NCI-H1417 (cell line): Measurements from ENCODE around the gene ZNF775.
"Not testable (repeated sequence)": the region's sequence is repeated elsewhere in the genome, so short reads cannot be mapped to it uniquely, and the experiment has no call there.

Source experiments
- DNase-seq, 3 experiments: peaks; one replicate each; lab custom pipeline; 2025; lab: John Stamatoyannopoulos, UW

ZNF775 gene

DNA sequence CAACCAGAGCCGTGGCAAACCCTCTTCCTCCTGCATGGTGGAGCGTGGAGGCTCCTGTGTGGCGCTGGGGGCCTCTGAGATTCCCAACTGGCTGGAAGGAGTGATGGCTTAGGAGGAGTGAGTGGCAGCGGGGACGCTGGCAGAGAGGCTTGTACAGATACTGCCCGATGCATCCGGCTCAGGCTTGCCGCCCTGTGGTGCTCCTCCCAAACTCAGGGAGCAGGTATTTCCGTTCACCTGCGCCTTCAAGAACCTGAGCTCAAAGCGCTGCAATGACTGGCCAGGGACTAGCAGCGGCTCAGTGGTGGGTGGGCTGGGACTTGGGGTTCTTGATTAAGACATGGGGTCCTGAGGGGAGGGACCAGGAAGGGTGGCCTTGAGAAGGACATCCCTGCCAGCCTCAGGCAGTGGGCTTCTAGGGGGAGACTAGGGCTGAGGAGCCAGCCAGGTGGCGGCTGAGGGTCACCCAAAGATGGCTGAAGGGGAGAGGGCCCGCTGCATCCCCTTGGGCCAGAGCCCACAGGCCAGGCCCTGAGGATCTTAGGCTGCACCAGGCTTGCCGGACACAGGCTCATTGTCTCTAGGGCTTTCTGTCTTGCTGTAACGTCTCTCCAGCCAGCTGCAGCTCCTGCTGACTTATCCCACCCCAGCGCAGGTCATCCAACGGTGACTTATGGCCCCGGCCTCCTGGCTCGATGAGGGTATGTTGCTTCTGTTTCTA is 3.2 kb downstream of the ZNF775 start:
- no peak for DNase-seq

DNA sequence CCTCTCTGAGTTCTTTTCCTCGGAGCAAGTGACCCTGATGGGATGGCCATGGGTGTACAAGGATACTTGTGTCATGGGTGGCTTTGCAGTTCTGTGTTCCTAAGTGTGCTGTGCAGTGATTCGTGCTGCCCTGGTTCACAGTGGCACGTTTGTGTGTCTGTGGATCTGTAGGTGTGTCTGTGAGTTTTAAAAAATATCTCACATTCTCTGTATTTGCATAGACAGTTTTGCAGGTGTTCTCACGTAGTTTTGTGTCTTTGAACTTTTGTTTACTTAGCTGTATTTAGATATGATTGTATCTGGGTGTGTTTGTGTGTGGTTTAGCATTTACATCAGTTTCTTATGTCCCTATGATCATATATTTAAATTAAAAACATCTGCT is 3.7 kb downstream of the ZNF775 start:
- DNase-seq = peak in 1 of 3 experiments; percentile 48

DNA sequence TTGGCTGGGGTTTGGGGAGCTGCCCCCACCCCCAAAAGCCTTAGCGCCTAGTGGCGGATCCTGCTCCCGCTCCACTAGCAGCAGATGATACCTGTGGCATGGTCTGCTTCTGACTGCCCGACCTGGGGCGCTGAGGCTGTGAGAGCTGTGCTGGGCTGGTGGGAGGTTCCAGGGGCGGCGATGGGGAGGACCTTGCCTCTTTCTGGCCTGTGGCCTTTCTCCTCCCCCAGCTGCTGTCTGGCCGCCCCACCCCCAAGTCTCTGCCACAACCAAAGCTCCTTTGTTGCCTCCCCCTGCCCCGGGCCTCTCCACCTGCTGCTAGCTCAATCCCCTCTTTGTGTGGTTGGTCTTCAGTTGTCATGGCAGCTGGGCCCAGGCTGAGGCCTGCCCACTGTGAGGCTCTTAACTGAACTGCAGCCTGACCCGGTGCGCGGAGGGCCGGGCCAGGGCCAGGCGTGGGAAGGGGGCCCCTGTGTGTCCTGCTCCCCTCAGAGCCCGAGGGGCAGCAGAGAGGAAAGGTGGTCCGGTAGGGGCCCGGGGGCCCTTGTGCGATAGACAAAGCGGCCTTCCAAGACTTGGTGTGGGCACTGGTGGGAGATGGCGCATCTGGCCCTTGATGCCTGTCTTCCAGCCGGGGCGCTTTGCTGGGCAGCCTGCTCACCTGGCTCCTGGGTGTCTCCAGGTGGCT is 4.7 kb downstream of the ZNF775 start:
- peak; percentile 53 to 99 (median 96) for DNase-seq

DNA sequence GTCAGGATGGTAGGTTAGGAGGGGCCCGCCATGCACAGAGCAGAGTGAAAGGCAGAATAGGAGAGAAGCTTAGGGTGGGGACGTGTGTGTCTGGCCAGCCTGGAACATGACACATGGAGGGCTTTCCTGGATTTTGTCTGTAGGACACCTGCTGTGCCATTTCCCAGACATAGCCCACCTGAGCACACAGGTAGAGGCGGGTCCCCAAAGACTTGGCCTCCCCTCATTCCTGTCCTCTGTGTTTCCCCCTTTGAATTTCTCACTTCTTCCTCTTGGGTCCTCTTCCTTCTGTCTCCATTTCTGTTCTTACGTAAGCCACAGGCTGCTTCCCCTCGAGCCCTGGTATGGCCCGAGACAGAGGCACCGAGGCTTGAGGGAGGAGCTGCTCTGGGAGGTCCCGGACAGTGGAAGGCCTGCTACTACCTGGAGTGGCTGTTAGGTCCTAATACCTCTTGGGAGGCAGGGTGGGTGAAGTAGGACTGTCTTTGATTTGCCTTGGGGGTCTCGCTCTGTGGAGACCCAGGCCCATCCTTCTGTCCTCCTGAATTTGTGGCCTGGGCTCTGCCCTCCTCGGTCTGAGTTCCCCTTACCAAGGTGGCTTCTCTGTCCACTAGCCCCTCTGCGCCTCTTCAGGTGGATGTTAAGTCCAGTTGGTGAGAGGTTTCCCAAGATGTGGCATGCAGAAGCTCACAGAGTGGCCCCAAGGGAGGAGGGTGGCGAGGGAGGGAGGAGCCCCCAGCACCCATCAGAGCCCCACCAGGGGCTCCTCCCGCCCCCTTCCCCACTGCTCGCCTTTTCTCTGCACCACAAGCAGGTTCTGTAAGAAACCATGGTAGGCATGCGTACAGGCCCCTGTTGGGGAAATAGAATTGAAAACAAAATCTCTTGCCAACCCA is 5.5 kb downstream of the ZNF775 start:
- no peak for DNase-seq

DNA sequence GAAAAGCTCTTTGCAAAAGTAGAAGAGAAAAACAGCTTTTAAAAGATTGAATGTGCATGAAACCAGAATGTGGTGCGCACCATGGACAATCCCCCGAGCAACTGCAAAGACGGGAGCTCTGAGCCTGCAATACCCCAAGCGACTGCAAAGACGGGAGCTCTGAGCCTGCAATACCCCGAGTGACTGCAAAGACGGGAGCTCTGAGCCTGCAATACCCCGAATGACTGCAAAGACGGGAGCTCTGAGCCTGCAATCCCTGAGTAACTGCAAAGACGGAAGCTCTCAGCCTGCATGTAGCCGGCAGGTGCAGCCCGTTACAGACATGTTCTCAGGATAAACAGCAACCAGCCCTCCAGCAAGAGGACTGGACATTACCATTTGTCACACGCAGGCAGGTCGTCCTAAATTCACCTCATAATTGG is 6.2 kb downstream of the ZNF775 start:
- peak in 2 of 3 experiments; percentile 61 to 89 for DNase-seq

DNA sequence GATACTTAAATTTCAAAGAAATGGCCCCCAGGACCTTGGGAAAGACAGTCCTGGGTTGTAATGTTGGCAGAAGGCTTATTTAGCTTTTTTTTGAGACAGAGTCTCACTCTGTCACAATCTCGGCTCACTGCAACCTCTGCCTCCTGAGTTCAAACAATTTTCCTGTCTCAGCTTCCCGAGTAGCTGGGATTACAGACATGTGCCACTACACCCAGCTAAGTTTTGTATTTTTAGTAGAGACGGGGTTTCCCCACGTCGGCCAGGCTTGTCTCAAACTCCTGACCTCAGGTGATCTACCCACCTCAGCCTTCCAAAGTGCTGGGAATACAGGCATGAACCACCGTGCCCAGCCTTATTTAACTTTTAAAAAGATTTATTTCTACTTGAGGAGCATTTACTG is 6.8 kb downstream of the ZNF775 start:
- DNase-seq = not testable (repeated sequence)

DNA sequence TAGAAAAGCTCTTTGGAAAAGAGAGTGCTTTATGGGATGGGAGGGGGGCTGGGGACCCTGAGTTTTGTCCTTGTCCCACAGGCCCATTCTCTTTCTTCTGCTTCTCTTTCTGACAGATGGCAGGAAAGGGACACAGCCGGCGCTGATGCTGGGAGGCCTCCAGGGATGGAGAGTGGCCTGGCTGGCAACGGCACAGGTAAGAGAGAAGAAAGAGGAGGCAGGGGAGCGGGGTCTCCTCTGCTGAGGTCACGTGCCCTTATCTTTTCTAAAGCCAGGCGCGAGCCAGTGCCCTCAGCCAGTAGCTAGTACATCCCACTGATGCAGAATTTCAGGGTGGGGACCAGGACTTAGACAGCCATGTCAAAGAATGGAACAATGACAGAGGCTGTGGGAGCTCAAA is 9.2 kb downstream of the ZNF775 start:
- DNase-seq = no peak

DNA sequence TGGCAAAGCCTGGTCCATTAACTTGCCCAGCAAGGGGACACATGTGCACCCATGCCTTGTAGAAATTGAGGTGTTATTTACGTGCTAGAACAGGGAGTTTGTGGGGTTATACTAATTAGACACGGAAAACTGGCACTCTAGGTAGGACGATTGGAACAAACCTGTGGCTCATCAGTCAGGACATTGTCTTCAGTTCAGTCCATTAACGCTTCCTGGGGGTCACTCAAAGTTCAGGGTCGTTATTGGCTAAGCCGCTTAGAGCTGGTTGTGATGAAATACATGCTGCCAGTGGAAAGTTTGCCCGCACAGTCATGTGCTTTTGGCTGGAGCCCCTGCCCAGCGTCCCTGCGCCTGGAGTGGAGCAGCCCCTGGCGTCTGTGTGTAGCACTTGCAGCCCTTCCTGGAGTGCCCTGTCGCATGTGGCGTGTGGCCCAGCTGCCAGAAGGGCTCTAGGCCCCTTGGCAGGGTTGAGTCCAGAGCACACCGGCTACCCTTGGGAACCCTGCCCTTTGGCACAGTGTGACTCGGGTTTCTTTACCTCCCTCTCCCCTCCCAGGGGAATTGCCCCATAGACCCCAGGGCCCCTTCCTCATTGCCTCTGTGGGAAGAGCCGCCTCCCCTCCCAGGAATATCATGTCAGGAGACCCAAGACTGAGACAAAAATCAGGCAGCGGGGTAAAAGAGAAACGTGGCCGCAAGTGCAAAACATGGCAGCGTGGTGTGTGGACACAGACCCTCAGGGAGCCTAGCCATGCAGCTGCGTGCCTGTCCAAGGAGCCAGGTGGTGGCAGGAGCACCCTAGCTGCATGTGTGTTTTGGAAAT is 9.8 kb downstream of the ZNF775 start:
- no peak for DNase-seq

DNA sequence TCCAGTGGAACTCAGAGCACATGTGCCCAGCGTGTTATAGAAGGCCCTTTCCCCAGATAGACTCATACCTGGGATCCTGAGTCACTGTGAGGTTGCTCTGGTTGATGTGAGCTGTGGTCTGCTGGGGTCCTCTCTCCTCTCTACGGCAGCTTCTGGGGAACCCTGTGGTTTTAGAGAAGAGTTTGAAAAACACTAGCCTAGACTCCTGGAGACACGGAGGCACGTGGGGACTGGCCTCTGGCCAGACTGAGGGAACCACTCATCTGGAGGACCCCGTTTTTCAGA is 10.3 kb downstream of the ZNF775 start:
- no peak for DNase-seq

DNA sequence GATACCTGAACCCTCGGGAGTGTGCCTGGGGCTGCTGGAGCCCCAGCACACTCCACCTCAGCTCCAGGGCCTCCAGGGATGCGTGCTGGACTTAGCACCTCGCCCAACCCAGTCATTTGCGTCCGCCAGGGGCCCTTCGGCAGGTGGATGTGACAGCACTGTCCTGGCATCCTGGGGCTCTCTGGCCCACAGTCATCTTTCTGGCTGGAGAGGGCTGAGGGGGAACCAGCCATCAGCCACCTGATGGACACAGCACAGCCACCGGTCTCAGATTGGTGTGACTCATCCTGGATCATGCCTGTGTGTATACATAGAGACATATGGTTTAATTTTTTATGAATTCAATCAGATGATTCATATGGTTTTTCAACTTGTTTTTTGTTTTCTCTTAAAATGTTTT is 11.1 kb downstream of the ZNF775 start:
- no peak for DNase-seq

DNA sequence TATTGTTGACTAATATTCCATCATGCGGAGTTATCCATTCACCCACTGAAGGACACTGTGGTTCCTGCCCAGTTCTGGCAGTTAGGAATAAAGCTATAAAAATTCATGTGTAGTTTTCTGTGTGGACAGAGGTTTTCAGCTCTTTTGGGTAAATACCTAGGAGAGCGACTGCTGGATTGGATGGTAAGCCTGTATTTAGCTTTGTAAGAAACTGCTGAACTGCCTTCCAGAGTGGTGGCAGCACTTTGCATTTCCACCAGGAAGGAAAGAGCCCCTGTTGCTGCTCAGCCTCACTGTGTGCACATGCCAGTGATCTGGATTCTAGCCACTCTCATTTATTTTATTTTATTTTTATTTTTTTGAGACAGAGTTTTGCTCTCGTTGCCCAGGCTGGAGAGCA is 14.2 kb downstream of the ZNF775 start:
- no peak for DNase-seq

DNA sequence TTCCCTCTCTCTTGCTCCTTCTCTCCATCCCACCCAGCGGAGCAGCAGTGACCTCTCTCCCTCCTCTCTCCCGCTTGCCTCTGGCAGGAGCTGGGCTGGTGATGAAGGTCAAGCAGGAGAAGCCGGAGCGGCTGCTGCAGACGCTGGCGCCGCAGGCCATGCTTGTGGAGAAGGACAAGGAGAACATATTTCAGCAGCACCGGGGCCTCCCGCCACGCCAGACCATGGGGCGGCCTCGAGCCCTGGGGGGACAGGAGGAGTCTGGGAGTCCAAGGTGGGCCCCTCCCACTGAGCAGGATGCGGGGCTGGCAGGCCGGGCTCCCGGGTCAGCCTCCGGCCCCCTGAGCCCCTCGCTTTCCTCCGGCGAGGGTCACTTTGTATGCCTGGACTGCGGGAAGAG is 17.3 kb downstream of the ZNF775 start:
- DNase-seq = no peak

DNA sequence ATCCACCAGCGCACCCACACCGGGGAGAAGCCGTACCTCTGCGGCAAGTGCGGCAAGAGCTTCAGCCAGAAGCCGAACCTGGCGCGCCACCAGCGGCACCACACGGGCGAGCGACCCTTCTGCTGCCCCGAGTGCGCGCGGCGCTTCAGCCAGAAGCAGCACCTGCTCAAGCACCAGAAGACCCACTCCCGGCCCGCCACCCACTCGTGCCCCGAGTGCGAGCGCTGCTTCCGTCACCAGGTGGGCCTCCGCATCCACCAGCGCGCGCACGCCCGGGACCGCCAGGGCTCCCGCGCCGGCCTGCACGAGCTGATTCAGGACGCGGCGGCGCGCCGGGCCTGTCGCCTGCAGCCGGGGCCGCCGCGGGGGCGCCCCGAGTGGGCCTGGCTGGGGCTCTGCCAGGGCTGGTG is 17.7 kb downstream of the ZNF775 start:
- DNase-seq = no peak

DNA sequence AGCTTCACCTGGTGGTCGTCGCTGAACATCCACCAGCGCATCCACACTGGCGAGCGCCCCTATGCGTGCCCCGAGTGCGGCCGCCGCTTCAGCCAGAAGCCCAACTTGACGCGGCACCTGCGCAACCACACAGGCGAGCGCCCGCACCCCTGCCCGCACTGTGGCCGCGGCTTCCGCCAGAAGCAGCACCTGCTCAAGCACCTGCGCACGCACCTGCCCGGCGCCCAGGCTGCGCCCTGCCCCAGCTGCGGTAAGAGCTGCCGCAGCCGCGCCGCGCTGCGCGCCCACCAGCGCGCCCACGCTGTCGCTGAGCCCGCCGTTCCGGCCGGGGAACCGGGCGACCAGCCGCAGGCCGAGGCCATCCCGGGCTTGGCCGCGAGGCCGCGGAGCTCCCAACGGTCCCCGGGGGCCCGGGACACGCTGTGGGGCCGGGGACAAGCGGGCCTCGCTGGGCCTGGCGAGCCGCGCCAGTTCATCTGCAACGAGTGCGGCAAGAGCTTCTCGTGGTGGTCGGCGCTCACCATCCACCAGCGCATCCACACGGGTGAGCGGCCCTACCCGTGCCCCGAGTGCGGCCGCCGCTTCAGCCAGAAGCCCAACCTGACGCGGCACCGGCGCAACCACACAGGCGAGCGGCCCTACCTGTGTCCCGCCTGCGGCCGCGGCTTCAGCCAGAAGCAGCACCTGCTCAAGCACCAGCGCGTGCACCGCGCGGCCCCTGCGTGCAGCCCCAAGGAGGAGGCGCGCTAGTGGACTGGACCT is 18.4 kb downstream of the ZNF775 start:
- no peak for DNase-seq

DNA sequence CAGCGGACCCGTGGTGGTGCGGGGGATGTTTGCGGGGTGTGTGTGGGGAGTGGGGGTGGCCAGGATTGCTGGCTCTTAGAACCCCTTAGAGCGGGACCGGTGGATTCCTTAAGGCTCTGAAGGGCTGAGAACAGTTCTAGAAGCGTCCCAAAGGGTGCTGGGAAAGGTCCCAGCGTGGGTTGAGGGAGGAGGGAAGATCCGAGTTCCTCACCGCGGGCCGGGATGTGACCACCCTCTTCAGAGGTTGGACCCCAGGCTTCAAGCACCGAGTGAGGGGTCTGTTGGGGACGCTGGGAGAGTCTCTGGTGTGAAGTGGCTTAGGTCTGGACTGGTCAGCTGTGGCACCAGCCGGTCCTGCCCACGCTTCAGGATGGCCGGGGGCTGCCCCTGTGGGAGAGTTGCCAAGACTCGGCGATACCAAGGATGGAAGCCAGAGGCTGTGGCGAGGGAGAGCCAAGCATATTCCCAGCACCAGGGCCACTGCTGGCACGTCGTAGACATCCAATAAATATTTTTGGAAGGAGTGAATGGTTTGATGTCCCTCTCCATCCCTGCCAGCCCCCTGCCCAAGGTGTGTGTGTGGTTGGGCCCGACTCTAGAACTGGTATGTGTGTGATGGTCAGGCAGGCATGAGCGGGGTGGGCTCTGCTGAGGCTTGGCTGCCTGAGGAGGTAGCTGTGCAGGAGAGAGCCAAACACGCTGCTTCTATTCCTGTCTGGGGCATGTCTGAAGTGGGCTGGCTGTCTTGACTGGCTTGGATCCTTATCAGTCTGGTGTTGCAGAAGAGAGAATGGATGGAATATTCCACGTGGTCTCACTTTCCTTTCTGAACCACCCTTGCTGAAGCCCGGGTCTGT is 19.2 kb downstream of the ZNF775 start:
- DNase-seq = no peak

DNA sequence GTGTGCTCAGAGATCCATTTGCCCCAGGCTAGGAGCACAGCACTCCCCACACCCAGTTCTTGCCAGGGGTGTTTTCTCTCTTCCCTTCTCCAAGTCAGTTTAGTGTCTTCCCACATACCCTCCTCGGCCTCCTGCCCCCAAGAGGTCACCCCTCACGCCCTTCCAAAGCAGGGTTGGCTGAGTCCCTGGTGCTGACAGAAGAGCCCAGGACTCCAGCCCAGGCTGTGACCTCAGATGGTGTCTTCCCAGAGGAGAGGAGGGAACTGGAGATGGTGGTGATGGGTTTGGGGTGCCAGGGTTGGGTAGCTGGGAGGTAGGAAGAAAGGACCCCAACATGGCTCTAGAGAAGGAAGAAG is 19.8 kb downstream of the ZNF775 start:
- no peak for DNase-seq

DNA sequence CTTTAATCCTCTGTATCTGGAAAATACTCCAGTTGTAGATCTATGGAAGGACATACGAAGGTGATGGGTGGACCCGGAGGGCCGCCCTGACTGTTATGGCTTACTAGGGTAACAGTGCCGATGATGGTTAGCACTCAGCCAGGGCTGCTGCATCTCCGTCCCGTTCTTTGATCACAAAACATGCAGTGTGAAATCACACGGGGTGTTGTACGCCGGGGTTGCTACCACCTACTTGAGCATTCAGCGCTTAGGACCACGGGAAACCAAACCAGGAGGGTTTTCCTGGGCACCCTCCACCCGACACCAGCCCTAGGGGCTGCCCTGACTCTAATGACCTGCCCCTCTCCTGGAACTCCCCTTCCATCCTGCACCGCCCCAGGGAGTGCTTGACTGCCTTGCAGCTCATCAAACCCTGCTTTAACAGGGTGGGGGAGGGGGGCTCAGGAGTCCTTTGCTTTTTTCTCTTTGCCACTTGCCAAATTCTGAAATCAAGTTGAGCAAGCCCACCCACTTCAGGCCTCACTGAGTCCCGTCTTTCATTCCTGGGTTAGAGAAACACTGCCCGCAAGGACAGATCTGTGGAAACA is 20.4 kb downstream of the ZNF775 start:
- DNase-seq = no peak

DNA sequence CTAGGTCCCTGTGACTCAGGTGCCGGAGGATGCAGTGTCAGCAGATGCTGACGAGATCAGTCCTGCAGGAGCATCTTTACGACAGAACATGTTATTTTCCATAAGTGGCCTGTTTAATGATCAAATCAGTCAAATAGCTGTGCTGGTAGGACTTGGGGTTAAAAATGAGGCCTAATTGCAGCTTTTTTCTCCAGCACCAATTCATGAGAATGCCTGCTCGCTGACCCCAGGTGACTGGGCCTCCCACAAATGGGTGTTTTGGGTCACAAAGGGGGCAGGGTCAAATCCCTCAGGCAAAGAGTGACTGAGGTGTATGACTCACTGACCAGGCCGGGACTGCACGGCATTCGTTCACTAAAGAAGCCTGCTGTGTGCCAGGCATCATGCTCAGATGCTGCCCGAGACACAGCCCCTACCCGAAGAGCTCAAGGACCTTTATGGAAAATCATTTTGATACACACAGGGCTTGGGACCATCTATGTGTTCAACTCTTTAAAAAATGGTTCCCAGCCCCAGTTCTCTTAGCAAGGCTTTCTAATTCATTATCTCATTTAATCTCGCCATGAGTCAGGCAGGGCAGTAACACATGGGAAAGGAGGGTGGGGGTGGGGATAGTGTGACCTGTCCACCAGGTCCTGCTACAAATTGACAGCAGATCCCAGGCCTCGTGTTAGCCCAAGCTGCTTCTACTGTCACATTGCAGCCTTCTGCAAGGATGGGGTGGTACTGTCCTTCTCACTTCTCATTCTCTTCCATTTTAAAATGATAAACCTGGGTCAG is 21.1 kb downstream of the ZNF775 start:
- no peak for DNase-seq

DNA sequence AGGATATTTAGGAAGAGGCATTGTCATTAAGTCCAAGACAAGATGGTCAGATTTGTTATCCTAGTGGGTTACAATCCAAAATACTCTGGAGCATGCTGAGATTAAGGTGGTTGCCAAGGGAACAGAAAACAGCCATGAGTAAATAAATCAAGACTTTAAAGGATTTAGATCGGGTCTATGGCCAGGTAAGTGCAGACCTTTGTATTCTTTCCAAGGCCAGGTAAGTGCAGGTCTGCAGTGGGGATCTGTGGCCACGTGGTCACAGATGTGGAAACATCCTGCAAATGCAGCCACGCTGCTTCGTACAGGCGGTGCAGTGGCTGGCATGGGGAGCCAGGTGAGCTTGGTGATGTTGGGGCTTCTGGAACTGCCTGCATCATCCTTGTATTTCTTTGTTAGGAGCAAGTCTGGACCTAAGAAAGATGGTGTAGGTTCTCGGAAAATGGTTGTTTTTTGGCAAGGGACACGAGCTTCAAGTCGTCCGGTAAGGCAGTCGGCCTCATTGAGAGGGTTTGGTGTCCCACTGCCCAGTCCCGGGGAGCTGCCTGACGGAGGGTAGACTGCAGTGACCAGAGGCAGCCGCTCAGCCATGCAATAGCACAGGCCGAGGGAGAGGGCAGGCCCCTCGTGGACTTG is 21.8 kb downstream of the ZNF775 start:
- DNase-seq = no peak
